ENCODE data around the gene KCNMB1.

The KCNMB1 gene

GRCh38 chr5:170338933-170339779 is 50.0 kb downstream of the KCNMB1 start:
- peak; percentile 55 for DNase-seq

- DNase-seq, result no peak
Measured at GRCh38 chr5:170338291-170338690, 50.9 kb downstream of the KCNMB1 start.

- DNase-seq, result peak; percentile 54
Measured at GRCh38 chr5:170337045-170337733, 52.0 kb downstream of the KCNMB1 start.

GRCh38 chr5:170336065-170336464 is 53.1 kb downstream of the KCNMB1 start:
- no peak for DNase-seq

- DNase-seq, result no peak
Measured at GRCh38 chr5:170334626-170335025, 54.5 kb downstream of the KCNMB1 start.

- DNase-seq, result peak; percentile 98
Measured at GRCh38 chr5:170333161-170333910, 55.8 kb downstream of the KCNMB1 start.

GRCh38 chr5:170332058-170332457 is 57.1 kb downstream of the KCNMB1 start:
- DNase-seq, result no peak

GRCh38 chr5:170330568-170331054 is 58.6 kb downstream of the KCNMB1 start:
- no peak for DNase-seq

- DNase-seq, result no peak
Measured at GRCh38 chr5:170329524-170329923, 59.6 kb downstream of the KCNMB1 start.

GRCh38 chr5:170327829-170328228 is 61.3 kb downstream of the KCNMB1 start:
- DNase-seq, result no peak

GRCh38 chr5:170327168-170327567 is 62.0 kb downstream of the KCNMB1 start:
- DNase-seq, result no peak

Measured in inflammatory macrophage treated with lipopolysaccharide for 4 hours (primary cell).